HepG2 (cell line): Measurements from ENCODE around the gene EZH2. TPM values are rescaled to one million over a fixed set of nuclear protein-coding genes. Genes with fewer than 3 reads are reported as not detected.

Experiments used
- DR1 ChIP-seq: sonication (generic); formaldehyde crosslinking; IDR thresholded peaks from 2 replicates; pipeline ENCODE4 v1.8.0; 2021; ENCODE audit warnings: mild to moderate bottlenecking, missing genetic modification reagents, inconsistent platforms
- GTF2F1 ChIP-seq: fragments of 150-350 bp; IDR thresholded peaks from 2 replicates; pipeline ENCODE4 v1.6.1; 2014; ENCODE audit warnings: low read length
- HMGA1 ChIP-seq: sonication (generic); formaldehyde crosslinking; conservative IDR thresholded peaks from 2 replicates; pipeline ENCODE4 v1.4.0; 2020; ENCODE audit warnings: missing genetic modification reagents
- NBN ChIP-seq: fragments of 450-650 bp; conservative IDR thresholded peaks from 2 replicates; pipeline ENCODE4 v1.6.1; 2017
- NFYC ChIP-seq: IDR thresholded peaks from 2 replicates; pipeline ENCODE4 v1.6.1; 2016; ENCODE audit warnings: missing genetic modification reagents, missing compliant biosample characterization
- RBM22 ChIP-seq: fragments of 200-400 bp; formaldehyde crosslinking; optimal IDR thresholded peaks from 2 replicates; pipeline ENCODE3; 2017; ENCODE audit warnings: mild to moderate bottlenecking, low read length, moderate library complexity
- RBM39 ChIP-seq: fragments of 200-400 bp; formaldehyde crosslinking; IDR thresholded peaks from one replicate; pipeline ENCODE4 v1.6.1; 2018; ENCODE audit warnings: antibody characterized with exemption, mild to moderate bottlenecking, low read depth, low read length; ENCODE audit not compliant: poor library complexity, severe bottlenecking
- RNF2 ChIP-seq: fragments of 450-650 bp; conservative IDR thresholded peaks from 2 replicates; pipeline ENCODE4 v1.6.1; 2016; ENCODE audit warnings: low read depth
- TERF1 ChIP-seq: sonication (generic); formaldehyde crosslinking; IDR thresholded peaks from 2 replicates; pipeline ENCODE4 v1.8.0; 2022; ENCODE audit warnings: mild to moderate bottlenecking, missing genetic modification reagents, moderate library complexity
- ZBTB3 ChIP-seq: sonication (generic); formaldehyde crosslinking; IDR thresholded peaks from 2 replicates; pipeline ENCODE4 v1.4.0; 2020; ENCODE audit warnings: low read depth, mild to moderate bottlenecking, moderate library complexity, missing genetic modification reagents, borderline replicate concordance
- ZBTB7A ChIP-seq: sonication (generic); formaldehyde crosslinking; IDR thresholded peaks from 2 replicates; pipeline ENCODE4 v1.8.0; 2022; ENCODE audit warnings: mild to moderate bottlenecking, missing genetic modification reagents
- ZNF121 ChIP-seq: sonication (generic); formaldehyde crosslinking; IDR thresholded peaks from 2 replicates; pipeline ENCODE4 v1.5.0; 2020; ENCODE audit warnings: mild to moderate bottlenecking, missing genetic modification reagents
- ZNF230 ChIP-seq: sonication (generic); formaldehyde crosslinking; IDR thresholded peaks from 2 replicates; pipeline ENCODE4 v1.4.0; 2020; ENCODE audit warnings: mild to moderate bottlenecking, missing genetic modification reagents
- ZNF564 ChIP-seq: sonication (generic); formaldehyde crosslinking; IDR thresholded peaks from 2 replicates; pipeline ENCODE4 v1.8.1; 2023; ENCODE audit warnings: mild to moderate bottlenecking, missing genetic modification reagents
- ZNF746 ChIP-seq: sonication (generic); formaldehyde crosslinking; IDR thresholded peaks from 2 replicates; pipeline ENCODE4 v1.8.0; 2022; ENCODE audit warnings: mild to moderate bottlenecking, missing genetic modification reagents
- ZNF878 ChIP-seq: sonication (generic); formaldehyde crosslinking; IDR thresholded peaks from 2 replicates; pipeline ENCODE4 v1.8.1; 2023; ENCODE audit warnings: mild to moderate bottlenecking, missing genetic modification reagents, moderate library complexity
- polyA plus RNA-seq, 8 experiments: library from polyadenylated mRNA; depleted of rRNA in 3 of 8; stranded (reverse) in 7 of 8; unstranded in 1 of 8; fragments of >200 nt; fragmentation: Illumina TruSeq in 4 of 8; extraction: Trizol in 4 of 8; gene quantifications; 2 replicates each; pipeline versions ENCODE4 v1.2.1 to v1.2.3, GENCODE V29; 2011 to 2016; ENCODE audit warnings: low read depth in 4 of 8, missing spikeins in 1 of 8, mixed read lengths in 1 of 8; ENCODE audit not compliant: insufficient read depth in 1 of 8
- total RNA-seq, 5 experiments: library from RNA; depleted of rRNA; stranded (reverse); fragments of >200 nt; fragmentation: Illumina TruSeq; extraction: Trizol; gene quantifications; 2 replicates each; pipeline ENCODE4 v1.2.3, GENCODE V29; 2016; ENCODE audit warnings: low read depth in 1 of 5
- TF ChIP-seq, protein P1 (sequence below): sonication (generic); formaldehyde crosslinking; IDR thresholded peaks from 2 replicates; pipeline ENCODE4 v1.4.0; 2020; ENCODE audit warnings: missing genetic modification reagents
- TF ChIP-seq, protein P2 (sequence below): IDR thresholded peaks from 2 replicates; pipeline ENCODE4 v1.6.1; 2018; ENCODE audit warnings: missing genetic modification reagents
- TF ChIP-seq, protein P3 (sequence below): sonication (generic); formaldehyde crosslinking; IDR thresholded peaks from 2 replicates; pipeline ENCODE4 v1.4.0; 2020; ENCODE audit warnings: missing genetic modification reagents
- TF ChIP-seq, protein P4 (sequence below): sonication (generic); formaldehyde crosslinking; IDR thresholded peaks from 2 replicates; pipeline ENCODE4 v1.5.1; 2020; ENCODE audit warnings: missing genetic modification reagents, mild to moderate bottlenecking, borderline replicate concordance

Gene EZH2
- total and polyA plus RNA-seq, 2 of the 13 experiments (the other 11 are each of a cell fraction or from before 2014, with no cell fraction given), result 26.0 to 34.3 TPM

GRCh38 chr7:148884299-148885022 is 370 bp upstream of the EZH2 start (continued):
- TF ChIP-seq, protein P1, sequence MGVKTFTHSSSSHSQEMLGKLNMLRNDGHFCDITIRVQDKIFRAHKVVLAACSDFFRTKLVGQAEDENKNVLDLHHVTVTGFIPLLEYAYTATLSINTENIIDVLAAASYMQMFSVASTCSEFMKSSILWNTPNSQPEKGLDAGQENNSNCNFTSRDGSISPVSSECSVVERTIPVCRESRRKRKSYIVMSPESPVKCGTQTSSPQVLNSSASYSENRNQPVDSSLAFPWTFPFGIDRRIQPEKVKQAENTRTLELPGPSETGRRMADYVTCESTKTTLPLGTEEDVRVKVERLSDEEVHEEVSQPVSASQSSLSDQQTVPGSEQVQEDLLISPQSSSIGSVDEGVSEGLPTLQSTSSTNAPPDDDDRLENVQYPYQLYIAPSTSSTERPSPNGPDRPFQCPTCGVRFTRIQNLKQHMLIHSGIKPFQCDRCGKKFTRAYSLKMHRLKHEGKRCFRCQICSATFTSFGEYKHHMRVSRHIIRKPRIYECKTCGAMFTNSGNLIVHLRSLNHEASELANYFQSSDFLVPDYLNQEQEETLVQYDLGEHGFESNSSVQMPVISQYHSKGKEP (CRISPR knock-in tag), result no peak
- TF ChIP-seq DR1 (CRISPR knock-in tag) (peak; percentile 56; the same call in 1 of the 2 replicates), NFYC (CRISPR knock-in tag) (peak; percentile 87), NBN (no peak), ZNF878 (CRISPR knock-in tag) (no peak; the same call in 1 of the 2 replicates), ZBTB3 (no peak), ZNF746 (CRISPR knock-in tag) (no peak), RBM22 (no peak), ZNF230 (no peak), TERF1 (CRISPR knock-in tag) (peak; percentile 61; the same call in 1 of the 2 replicates), GTF2F1 (0 out of 2 replicates have a peak, but pooled peaks have one; percentile 37), ZBTB7A (CRISPR knock-in tag) (peak; percentile 34; the same call in 1 of the 2 replicates), ZNF564 (CRISPR knock-in tag) (no peak; the same call in 1 of the 2 replicates), HMGA1 (CRISPR knock-in tag) (no peak), ZNF121 (CRISPR knock-in tag) (peak; percentile 38; the same call in 1 of the 2 replicates), RNF2 (peak; percentile 77), RBM39 (peak; percentile 77)
- TF ChIP-seq, protein P2, sequence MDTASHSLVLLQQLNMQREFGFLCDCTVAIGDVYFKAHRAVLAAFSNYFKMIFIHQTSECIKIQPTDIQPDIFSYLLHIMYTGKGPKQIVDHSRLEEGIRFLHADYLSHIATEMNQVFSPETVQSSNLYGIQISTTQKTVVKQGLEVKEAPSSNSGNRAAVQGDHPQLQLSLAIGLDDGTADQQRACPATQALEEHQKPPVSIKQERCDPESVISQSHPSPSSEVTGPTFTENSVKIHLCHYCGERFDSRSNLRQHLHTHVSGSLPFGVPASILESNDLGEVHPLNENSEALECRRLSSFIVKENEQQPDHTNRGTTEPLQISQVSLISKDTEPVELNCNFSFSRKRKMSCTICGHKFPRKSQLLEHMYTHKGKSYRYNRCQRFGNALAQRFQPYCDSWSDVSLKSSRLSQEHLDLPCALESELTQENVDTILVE (CRISPR knock-in tag), result 0 out of 2 replicates have a peak, but pooled peaks have one; percentile 16
- TF ChIP-seq, protein P3, sequence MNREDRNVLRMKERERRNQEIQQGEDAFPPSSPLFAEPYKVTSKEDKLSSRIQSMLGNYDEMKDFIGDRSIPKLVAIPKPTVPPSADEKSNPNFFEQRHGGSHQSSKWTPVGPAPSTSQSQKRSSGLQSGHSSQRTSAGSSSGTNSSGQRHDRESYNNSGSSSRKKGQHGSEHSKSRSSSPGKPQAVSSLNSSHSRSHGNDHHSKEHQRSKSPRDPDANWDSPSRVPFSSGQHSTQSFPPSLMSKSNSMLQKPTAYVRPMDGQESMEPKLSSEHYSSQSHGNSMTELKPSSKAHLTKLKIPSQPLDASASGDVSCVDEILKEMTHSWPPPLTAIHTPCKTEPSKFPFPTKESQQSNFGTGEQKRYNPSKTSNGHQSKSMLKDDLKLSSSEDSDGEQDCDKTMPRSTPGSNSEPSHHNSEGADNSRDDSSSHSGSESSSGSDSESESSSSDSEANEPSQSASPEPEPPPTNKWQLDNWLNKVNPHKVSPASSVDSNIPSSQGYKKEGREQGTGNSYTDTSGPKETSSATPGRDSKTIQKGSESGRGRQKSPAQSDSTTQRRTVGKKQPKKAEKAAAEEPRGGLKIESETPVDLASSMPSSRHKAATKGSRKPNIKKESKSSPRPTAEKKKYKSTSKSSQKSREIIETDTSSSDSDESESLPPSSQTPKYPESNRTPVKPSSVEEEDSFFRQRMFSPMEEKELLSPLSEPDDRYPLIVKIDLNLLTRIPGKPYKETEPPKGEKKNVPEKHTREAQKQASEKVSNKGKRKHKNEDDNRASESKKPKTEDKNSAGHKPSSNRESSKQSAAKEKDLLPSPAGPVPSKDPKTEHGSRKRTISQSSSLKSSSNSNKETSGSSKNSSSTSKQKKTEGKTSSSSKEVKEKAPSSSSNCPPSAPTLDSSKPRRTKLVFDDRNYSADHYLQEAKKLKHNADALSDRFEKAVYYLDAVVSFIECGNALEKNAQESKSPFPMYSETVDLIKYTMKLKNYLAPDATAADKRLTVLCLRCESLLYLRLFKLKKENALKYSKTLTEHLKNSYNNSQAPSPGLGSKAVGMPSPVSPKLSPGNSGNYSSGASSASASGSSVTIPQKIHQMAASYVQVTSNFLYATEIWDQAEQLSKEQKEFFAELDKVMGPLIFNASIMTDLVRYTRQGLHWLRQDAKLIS, result no peak
- TF ChIP-seq, protein P4, sequence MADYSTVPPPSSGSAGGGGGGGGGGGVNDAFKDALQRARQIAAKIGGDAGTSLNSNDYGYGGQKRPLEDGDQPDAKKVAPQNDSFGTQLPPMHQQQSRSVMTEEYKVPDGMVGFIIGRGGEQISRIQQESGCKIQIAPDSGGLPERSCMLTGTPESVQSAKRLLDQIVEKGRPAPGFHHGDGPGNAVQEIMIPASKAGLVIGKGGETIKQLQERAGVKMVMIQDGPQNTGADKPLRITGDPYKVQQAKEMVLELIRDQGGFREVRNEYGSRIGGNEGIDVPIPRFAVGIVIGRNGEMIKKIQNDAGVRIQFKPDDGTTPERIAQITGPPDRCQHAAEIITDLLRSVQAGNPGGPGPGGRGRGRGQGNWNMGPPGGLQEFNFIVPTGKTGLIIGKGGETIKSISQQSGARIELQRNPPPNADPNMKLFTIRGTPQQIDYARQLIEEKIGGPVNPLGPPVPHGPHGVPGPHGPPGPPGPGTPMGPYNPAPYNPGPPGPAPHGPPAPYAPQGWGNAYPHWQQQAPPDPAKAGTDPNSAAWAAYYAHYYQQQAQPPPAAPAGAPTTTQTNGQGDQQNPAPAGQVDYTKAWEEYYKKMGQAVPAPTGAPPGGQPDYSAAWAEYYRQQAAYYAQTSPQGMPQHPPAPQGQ (CRISPR knock-in tag), result no peak
